ENCODE measurements around the gene SEMA3F.

The SEMA3F gene

GRCh38 chr3:50173685-50174516 lies 18.8 kb downstream of the SEMA3F start:
- no peak for DNase-seq

- no peak for DNase-seq
These were observed 19.4 kb downstream of the SEMA3F start for GRCh38 chr3:50174517-50174895.

- no peak for DNase-seq
These were observed 19.9 kb downstream of the SEMA3F start for GRCh38 chr3:50174947-50175524.

GRCh38 chr3:50177346-50177745 lies 22.2 kb downstream of the SEMA3F start:
- DNase-seq = no peak

GRCh38 chr3:50179710-50180109 lies 24.6 kb downstream of the SEMA3F start:
- DNase-seq = no peak

GRCh38 chr3:50181985-50182384 lies 26.9 kb downstream of the SEMA3F start:
- no peak for DNase-seq

- no peak for DNase-seq
These were observed 27.5 kb downstream of the SEMA3F start for GRCh38 chr3:50182533-50183099.

- DNase-seq = no peak
These were observed 28.6 kb downstream of the SEMA3F start for GRCh38 chr3:50183755-50184154.

GRCh38 chr3:50184242-50184978 lies 29.3 kb downstream of the SEMA3F start:
- DNase-seq = no peak

- no peak for DNase-seq
These were observed 30.1 kb downstream of the SEMA3F start for GRCh38 chr3:50185230-50185629.

GRCh38 chr3:50186096-50186495 lies 31.0 kb downstream of the SEMA3F start:
- DNase-seq = no peak

GRCh38 chr3:50187750-50188149 lies 32.6 kb downstream of the SEMA3F start:
- DNase-seq = no peak

GRCh38 chr3:50189274-50189673 lies 34.1 kb downstream of the SEMA3F start:
- peak; percentile 76 to 82 for DNase-seq

- DNase-seq = no peak
These were observed 34.9 kb downstream of the SEMA3F start for GRCh38 chr3:50189989-50190388.

- DNase-seq = peak; percentile 66 to 75
These were observed 36.0 kb downstream of the SEMA3F start, which contains the start of gene GNAT1 for GRCh38 chr3:50190936-50191660. TSS of gene GNAT1 (plus strand) at chr3:50191610. CDS start at chr3:50191726, 116 bp downstream.

- no peak for DNase-seq
These were observed 37.0 kb downstream of the SEMA3F start for GRCh38 chr3:50192124-50192523.

GRCh38 chr3:50192689-50193141 lies 37.6 kb downstream of the SEMA3F start:
- peak; percentile 53 to 58 for DNase-seq

- no peak for DNase-seq
These were observed 38.2 kb downstream of the SEMA3F start for GRCh38 chr3:50193286-50193685.

- DNase-seq = no peak
These were observed 38.6 kb downstream of the SEMA3F start for GRCh38 chr3:50193746-50194127.

- DNase-seq = peak; percentile 50 to 53
These were observed 39.2 kb downstream of the SEMA3F start for GRCh38 chr3:50194128-50194902.

- DNase-seq = no peak
These were observed 39.9 kb downstream of the SEMA3F start for GRCh38 chr3:50194903-50195500.

Data from AML-193 (cell line).